ENCODE data around the gene SETBP1.

SETBP1 gene

DNA sequence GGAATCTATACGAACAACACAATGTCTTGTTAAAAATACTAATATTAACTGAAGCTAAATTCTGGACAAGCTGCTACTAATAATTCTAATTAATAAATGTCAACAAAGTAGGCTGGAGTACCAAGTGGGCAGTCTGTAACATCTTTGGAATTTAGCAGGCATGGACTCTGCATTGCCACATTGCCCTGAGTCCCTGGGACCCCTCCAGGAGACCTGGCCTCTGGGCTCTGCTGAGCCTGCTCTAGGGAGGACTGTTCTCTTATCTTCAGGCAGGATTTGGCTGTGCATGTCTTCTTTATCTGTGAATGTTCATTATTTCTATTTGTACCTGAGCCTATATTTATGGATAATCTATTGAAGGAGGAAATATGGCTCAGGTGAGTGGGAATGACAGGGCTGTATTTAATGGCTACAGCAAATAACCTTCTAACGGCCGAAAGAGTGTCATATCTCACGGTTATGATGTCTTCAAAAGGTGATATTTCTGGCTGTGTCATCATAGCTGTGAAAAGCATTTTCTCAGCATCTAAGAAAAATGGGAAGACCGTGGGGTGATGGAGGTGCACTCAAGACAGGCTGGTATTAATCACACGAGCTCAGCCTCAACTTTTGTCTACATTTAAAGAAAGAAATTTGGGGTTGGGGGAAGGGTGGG is 28.6 kb upstream of the SETBP1 start:
- ATAC-seq = no peak
- no peak for TF ChIP-seq ZFP3 (CRISPR knock-in tag; IDR thresholded peaks at IDR 0.05)
- TF ChIP-seq ZFP30 (CRISPR knock-in tag; IDR thresholded peaks at IDR 0.05) = no peak
- no peak for TF ChIP-seq TCF4 (CRISPR knock-in tag; IDR thresholded peaks at IDR 0.05; ENCODE audit: borderline replicate concordance)
- no peak for TF ChIP-seq ZC3H10 (CRISPR knock-in tag; IDR thresholded peaks at IDR 0.05)
- TF ChIP-seq GLIS3 (CRISPR knock-in tag; IDR thresholded peaks at IDR 0.05) = no peak
- TF ChIP-seq, protein P1, sequence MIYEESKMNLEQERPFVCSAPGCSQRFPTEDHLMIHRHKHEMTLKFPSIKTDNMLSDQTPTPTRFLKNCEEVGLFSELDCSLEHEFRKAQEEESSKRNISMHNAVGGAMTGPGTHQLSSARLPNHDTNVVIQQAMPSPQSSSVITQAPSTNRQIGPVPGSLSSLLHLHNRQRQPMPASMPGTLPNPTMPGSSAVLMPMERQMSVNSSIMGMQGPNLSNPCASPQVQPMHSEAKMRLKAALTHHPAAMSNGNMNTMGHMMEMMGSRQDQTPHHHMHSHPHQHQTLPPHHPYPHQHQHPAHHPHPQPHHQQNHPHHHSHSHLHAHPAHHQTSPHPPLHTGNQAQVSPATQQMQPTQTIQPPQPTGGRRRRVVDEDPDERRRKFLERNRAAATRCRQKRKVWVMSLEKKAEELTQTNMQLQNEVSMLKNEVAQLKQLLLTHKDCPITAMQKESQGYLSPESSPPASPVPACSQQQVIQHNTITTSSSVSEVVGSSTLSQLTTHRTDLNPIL (CRISPR knock-in tag; IDR thresholded peaks at IDR 0.05; ENCODE audit: low read depth) = no peak
- TF ChIP-seq PPARA (CRISPR knock-in tag; IDR thresholded peaks at IDR 0.05; ENCODE audit: borderline replicate concordance) = no peak

DNA sequence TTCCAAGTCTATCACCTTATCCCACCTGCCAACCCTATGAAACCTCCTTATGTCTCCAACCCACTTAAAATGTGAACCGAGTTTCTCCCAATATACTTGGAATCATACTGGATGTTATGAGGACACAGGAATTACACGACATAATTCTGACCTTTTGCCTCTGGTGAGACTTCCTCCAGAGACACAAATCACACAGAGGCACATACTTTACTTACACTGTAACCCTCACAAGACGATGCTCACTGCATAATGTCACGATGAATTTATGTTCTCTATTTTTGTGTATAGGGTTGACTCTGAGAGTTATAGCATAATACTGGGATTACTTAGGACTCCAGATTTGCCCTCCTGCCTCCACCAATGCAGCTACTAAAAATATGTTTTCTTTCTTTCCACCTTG is 28.0 kb upstream of the SETBP1 start:
- no peak for ATAC-seq
- TF ChIP-seq, protein P2, sequence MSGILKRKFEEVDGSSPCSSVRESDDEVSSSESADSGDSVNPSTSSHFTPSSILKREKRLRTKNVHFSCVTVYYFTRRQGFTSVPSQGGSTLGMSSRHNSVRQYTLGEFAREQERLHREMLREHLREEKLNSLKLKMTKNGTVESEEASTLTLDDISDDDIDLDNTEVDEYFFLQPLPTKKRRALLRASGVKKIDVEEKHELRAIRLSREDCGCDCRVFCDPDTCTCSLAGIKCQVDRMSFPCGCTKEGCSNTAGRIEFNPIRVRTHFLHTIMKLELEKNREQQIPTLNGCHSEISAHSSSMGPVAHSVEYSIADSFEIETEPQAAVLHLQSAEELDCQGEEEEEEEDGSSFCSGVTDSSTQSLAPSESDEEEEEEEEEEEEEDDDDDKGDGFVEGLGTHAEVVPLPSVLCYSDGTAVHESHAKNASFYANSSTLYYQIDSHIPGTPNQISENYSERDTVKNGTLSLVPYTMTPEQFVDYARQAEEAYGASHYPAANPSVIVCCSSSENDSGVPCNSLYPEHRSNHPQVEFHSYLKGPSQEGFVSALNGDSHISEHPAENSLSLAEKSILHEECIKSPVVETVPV (CRISPR knock-in tag; IDR thresholded peaks at IDR 0.05) = no peak
- TF ChIP-seq, protein P3, sequence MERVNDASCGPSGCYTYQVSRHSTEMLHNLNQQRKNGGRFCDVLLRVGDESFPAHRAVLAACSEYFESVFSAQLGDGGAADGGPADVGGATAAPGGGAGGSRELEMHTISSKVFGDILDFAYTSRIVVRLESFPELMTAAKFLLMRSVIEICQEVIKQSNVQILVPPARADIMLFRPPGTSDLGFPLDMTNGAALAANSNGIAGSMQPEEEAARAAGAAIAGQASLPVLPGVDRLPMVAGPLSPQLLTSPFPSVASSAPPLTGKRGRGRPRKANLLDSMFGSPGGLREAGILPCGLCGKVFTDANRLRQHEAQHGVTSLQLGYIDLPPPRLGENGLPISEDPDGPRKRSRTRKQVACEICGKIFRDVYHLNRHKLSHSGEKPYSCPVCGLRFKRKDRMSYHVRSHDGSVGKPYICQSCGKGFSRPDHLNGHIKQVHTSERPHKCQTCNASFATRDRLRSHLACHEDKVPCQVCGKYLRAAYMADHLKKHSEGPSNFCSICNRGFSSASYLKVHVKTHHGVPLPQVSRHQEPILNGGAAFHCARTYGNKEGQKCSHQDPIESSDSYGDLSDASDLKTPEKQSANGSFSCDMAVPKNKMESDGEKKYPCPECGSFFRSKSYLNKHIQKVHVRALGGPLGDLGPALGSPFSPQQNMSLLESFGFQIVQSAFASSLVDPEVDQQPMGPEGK (CRISPR knock-in tag; IDR thresholded peaks at IDR 0.05; ENCODE audit: borderline replicate concordance) = no peak
- TF ChIP-seq ZC3H10 (CRISPR knock-in tag; IDR thresholded peaks at IDR 0.05) = no peak
- TF ChIP-seq, protein P4, sequence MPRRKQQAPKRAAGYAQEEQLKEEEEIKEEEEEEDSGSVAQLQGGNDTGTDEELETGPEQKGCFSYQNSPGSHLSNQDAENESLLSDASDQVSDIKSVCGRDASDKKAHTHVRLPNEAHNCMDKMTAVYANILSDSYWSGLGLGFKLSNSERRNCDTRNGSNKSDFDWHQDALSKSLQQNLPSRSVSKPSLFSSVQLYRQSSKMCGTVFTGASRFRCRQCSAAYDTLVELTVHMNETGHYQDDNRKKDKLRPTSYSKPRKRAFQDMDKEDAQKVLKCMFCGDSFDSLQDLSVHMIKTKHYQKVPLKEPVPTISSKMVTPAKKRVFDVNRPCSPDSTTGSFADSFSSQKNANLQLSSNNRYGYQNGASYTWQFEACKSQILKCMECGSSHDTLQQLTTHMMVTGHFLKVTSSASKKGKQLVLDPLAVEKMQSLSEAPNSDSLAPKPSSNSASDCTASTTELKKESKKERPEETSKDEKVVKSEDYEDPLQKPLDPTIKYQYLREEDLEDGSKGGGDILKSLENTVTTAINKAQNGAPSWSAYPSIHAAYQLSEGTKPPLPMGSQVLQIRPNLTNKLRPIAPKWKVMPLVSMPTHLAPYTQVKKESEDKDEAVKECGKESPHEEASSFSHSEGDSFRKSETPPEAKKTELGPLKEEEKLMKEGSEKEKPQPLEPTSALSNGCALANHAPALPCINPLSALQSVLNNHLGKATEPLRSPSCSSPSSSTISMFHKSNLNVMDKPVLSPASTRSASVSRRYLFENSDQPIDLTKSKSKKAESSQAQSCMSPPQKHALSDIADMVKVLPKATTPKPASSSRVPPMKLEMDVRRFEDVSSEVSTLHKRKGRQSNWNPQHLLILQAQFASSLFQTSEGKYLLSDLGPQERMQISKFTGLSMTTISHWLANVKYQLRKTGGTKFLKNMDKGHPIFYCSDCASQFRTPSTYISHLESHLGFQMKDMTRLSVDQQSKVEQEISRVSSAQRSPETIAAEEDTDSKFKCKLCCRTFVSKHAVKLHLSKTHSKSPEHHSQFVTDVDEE (CRISPR knock-in tag; IDR thresholded peaks at IDR 0.05) = no peak
- TF ChIP-seq SNAI2 (CRISPR knock-in tag; IDR thresholded peaks at IDR 0.05) = no peak
- TF ChIP-seq TCF4 (CRISPR knock-in tag; IDR thresholded peaks at IDR 0.05; ENCODE audit: borderline replicate concordance) = no peak
- TF ChIP-seq ZNF565 (CRISPR knock-in tag; conservative IDR thresholded peaks at IDR 0.05; ENCODE audit: low read depth) = no peak
- TF ChIP-seq ARNTL (CRISPR knock-in tag; IDR thresholded peaks at IDR 0.05; ENCODE audit: borderline replicate concordance, low read depth) = no peak

DNA sequence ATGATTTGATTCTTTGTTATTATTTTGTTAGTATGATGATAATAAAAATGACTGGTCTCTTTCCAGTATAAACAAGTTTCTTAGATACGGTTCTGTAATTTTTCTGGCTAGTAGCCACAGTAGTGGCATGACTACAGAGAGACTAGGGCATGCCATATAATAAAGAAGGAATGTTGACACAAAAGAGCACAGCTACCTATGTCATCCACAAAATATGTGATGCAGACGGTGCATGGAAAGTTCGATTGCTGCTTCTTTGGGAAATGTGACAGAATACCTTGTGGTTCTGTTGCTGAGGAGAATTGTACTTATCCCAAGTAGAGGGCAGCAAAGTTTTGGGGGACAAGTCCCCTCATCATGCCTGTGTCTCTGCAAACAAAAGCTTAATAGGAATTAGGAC is 26.1 kb upstream of the SETBP1 start:
- ATAC-seq = peak; percentile 95
- 0 out of 2 replicates have a peak, but pooled peaks have one; percentile 14 for TF ChIP-seq ZC3H10 (CRISPR knock-in tag; IDR thresholded peaks at IDR 0.05)
- TF ChIP-seq OSR1 (CRISPR knock-in tag; IDR thresholded peaks at IDR 0.05) = no peak
- TF ChIP-seq ARNTL (CRISPR knock-in tag; IDR thresholded peaks at IDR 0.05; ENCODE audit: borderline replicate concordance, low read depth) = no peak
- TF ChIP-seq ESRRG (CRISPR knock-in tag; IDR thresholded peaks at IDR 0.05) = no peak
- TF ChIP-seq ZFP30 (CRISPR knock-in tag; IDR thresholded peaks at IDR 0.05) = no peak
- TF ChIP-seq RARB (CRISPR knock-in tag; IDR thresholded peaks at IDR 0.05) = no peak
- TF ChIP-seq TCF4 (CRISPR knock-in tag; IDR thresholded peaks at IDR 0.05; ENCODE audit: borderline replicate concordance) = no peak
- no peak for TF ChIP-seq ZFP3 (CRISPR knock-in tag; IDR thresholded peaks at IDR 0.05)
- TF ChIP-seq ZNF70 (CRISPR knock-in tag; IDR thresholded peaks at IDR 0.05) = no peak
- no peak for TF ChIP-seq CSDC2 (CRISPR knock-in tag; IDR thresholded peaks at IDR 0.05)
- no peak for TF ChIP-seq BACH2 (CRISPR knock-in tag; IDR thresholded peaks at IDR 0.05; ENCODE audit: borderline replicate concordance)
- no peak for TF ChIP-seq ZNF565 (CRISPR knock-in tag; conservative IDR thresholded peaks at IDR 0.05; ENCODE audit: low read depth)
- TF ChIP-seq, protein P5, sequence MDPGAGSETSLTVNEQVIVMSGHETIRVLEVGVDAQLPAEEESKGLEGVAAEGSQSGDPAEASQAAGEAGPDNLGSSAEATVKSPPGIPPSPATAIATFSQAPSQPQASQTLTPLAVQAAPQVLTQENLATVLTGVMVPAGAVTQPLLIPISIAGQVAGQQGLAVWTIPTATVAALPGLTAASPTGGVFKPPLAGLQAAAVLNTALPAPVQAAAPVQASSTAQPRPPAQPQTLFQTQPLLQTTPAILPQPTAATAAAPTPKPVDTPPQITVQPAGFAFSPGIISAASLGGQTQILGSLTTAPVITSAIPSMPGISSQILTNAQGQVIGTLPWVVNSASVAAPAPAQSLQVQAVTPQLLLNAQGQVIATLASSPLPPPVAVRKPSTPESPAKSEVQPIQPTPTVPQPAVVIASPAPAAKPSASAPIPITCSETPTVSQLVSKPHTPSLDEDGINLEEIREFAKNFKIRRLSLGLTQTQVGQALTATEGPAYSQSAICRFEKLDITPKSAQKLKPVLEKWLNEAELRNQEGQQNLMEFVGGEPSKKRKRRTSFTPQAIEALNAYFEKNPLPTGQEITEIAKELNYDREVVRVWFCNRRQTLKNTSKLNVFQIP (CRISPR knock-in tag; IDR thresholded peaks at IDR 0.05; ENCODE audit: borderline replicate concordance, low read depth) = no peak
- TF ChIP-seq, protein P2 (CRISPR knock-in tag; IDR thresholded peaks at IDR 0.05) = no peak
- peak; percentile 33; the same call in 1 of the 2 replicates for TF ChIP-seq TOX (CRISPR knock-in tag; IDR thresholded peaks at IDR 0.05; ENCODE audit: borderline replicate concordance)
- TF ChIP-seq ISL1 (CRISPR knock-in tag; IDR thresholded peaks at IDR 0.05) = peak; percentile 74
- TF ChIP-seq, protein P1 (CRISPR knock-in tag; IDR thresholded peaks at IDR 0.05; ENCODE audit: low read depth) = peak; percentile 84; the same call in 1 of the 2 replicates
- TF ChIP-seq ZNF8 (CRISPR knock-in tag; IDR thresholded peaks at IDR 0.05) = 0 out of 2 replicates have a peak, but pooled peaks have one; percentile 25

Measured in SK-N-SH treated with all-trans-retinoic acid at 6 μM for 48 hours (cell line).